Measurements from ENCODE around the gene PRKCA.

PRKCA gene

DNA sequence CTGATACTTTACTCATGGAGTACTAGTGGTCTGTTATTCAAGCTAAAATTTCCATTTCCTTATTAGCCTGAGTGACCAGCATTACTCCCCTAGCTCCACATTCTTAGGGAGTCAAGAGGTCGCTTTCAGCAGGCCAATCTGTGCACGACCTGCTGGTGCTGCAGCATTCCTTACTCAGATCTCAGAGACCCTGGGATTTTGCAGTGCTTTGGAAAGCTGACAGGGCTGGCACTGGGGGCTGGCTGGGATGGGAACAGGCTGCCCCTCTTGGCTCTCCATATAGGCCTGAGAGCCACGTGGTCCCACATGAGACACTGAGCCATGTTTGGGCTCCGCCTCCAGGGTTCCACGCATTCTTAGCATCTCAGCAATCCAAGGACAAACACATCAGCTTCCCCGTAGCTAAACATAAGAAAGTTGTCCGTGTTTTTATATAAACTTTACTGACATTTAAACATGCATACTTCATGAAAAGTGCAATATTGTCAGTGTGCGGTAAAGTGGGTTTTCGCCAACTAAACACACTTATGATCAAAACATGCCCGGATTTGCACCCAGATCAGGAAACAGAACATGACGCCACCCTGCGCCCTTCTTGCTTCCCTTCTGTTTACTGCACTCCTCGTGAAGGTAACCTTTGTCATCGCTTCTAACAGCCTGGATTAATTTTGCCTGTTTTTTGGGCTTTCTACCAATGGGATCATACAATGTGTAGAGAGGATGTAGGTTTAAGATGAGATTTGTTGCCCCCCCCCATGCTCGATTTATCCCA, 278.0 kb downstream of the PRKCA start:
- no peak for DNase-seq (ENCODE audit: low read depth)
- no peak overlapping the region for H3K4me3 ChIP-seq (ENCODE audit: low read depth, low read length)
- TF ChIP-seq, protein P1, sequence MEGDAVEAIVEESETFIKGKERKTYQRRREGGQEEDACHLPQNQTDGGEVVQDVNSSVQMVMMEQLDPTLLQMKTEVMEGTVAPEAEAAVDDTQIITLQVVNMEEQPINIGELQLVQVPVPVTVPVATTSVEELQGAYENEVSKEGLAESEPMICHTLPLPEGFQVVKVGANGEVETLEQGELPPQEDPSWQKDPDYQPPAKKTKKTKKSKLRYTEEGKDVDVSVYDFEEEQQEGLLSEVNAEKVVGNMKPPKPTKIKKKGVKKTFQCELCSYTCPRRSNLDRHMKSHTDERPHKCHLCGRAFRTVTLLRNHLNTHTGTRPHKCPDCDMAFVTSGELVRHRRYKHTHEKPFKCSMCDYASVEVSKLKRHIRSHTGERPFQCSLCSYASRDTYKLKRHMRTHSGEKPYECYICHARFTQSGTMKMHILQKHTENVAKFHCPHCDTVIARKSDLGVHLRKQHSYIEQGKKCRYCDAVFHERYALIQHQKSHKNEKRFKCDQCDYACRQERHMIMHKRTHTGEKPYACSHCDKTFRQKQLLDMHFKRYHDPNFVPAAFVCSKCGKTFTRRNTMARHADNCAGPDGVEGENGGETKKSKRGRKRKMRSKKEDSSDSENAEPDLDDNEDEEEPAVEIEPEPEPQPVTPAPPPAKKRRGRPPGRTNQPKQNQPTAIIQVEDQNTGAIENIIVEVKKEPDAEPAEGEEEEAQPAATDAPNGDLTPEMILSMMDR (IDR thresholded peaks at IDR 0.05; ENCODE audit: control insufficient read depth, extremely low read depth, insufficient read depth), result no peak

DNA sequence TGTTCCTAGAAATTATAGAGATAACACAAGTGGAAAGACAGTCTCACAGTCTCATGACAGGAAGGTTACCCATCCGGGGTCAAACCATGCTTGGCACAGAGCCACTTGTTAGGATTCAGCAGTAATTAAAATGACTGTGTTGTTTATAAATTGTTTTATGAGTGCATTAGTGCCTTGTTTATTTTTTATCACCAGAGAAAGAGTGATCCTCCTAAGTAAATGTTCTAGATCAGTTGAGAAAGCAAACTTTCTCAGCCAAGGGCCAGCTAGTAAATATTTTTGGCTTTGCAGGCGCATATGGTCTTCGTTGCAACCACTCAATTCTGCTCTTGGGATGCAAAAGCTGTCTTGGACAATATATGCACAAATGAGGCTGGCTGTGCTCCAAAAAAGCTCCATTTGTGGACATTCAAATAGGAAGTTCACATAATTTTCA, 278.6 kb downstream of the PRKCA start:
- peak; percentile 86 for DNase-seq (ENCODE audit: low read depth)
- H3K4me3 ChIP-seq (ENCODE audit: low read depth, low read length), result no peak overlapping the region
- TF ChIP-seq, protein P1 (IDR thresholded peaks at IDR 0.05; ENCODE audit: control insufficient read depth, extremely low read depth, insufficient read depth), result no peak

DNA sequence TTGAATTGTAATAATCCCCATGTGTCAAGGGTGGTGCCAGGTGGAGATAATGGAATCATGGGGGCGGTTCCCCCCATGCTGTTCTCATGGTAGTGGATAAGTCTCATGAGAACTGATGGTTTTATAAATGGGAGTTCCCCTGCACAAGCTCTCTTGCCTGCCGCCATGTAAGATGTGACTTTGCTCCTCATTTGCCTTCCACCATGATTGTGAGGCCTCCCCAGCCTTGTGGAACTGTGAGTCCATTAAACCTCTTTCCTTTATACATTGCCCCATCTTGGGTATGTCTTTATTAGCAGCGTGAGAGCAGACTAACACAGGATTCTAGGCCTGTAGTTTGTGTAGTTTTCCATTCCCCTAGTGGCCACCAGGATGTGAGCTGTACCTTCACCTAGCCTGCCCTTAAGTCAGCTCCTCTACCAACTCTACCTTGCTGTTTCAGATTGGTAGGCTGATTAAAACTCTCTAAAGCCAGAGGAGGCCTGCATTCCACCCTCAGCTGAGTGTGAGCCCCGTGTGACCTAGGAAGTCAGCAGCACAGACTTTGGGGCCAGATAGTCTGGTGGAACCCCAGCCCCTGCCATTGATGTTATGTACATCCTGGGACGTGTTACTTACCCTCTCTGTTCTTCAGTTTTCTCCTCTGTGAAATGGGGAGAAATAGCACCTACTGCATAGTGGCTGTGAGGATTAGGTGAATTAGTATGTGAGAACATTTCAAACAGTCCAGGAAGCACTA, 280.1 kb downstream of the PRKCA start:
- H3K4me3 ChIP-seq (ENCODE audit: low read depth, low read length), result no peak overlapping the region
- TF ChIP-seq, protein P1 (IDR thresholded peaks at IDR 0.05; ENCODE audit: control insufficient read depth, extremely low read depth, insufficient read depth), result no peak
- no peak for DNase-seq (ENCODE audit: low read depth)

DNA sequence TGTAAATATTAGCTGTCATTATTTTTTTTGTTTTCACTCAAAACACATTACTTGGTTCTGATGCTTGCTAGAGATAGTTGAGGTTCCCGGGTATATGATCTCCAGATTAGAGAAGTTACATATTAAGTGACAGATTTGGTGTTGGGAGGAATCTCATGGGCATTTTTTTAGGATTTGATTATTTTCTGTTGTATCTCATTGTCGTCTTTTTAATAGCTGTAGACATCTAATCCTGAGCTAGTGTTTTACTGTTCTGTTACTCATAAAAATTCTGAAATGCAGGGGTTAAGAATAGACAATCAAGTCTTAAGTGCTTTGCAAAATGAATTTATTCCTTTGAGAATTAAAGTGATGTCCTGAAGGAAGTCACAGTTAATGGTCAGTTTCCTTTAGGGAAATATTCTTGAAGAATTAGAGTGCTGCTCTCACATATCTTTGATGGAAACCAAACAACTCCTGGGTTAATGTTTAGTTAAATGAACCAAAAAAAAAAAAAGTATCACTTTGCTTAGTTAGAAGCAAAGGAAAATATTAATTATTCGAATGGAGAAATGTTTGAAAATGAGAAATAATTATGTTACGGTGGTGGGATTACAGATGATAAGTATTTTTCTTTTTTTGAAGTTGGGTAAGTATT, 280.8 kb downstream of the PRKCA start:
- H3K4me3 ChIP-seq (ENCODE audit: low read depth, low read length), result no peak overlapping the region
- no peak for DNase-seq (ENCODE audit: low read depth)
- TF ChIP-seq, protein P1 (IDR thresholded peaks at IDR 0.05; ENCODE audit: control insufficient read depth, extremely low read depth, insufficient read depth), result no peak

DNA sequence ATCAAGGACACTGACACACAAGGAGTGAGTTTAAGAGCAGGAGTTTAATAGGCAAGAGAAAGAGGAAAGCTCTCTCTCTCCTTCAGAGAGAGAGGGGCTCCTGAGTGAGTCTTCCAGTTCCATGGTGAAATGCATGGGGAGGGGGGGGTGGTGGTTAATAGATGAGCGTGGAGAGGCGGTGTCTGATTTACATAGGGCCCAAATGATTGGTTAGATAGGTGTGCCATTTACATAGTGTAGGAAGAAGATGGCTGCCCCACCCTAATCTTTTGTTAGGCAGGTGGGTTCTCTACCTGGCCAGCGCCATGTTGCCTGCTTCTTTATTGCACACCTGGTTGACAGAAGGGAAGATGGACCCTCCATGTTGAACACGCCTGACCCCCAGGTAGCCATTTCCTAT, 282.5 kb downstream of the PRKCA start:
- TF ChIP-seq, protein P1 (IDR thresholded peaks at IDR 0.05; ENCODE audit: control insufficient read depth, extremely low read depth, insufficient read depth), result no peak
- no peak overlapping the region for H3K4me3 ChIP-seq (ENCODE audit: low read depth, low read length)
- DNase-seq (ENCODE audit: low read depth), result no peak

DNA sequence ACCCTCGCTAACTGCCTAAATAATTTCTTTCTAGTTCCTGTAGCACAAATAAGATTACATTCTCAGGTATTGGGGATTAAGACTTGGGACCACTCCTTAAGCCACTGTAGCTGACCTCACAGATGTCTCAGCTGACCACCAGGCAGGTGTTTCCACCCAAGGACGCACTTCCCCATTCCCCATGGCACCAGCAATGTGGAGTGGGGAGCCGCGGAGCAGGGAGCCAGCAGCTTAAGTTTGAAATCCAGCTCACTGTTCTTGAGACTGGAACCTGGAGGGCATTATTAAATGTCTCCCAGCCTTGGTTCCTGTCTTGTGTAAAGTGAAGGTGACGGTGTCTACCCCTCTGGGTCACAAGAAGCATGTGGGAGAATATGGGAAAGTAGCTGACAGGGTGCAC, 283.1 kb downstream of the PRKCA start:
- TF ChIP-seq, protein P1 (IDR thresholded peaks at IDR 0.05; ENCODE audit: control insufficient read depth, extremely low read depth, insufficient read depth), result no peak
- no peak overlapping the region for H3K4me3 ChIP-seq (ENCODE audit: low read depth, low read length)
- no peak for DNase-seq (ENCODE audit: low read depth)
